Sigmoid colon (tissue), 4 donors: ENCODE measurements around the gene DIPK1A.

Experiments used
- EP300 ChIP-seq, 4 donors: sonication (generic); formaldehyde crosslinking; IDR thresholded peaks; one replicate each; pipeline ENCODE4 v1.6.1; 2017; ENCODE audit warnings: antibody characterized with exemption in 4 of 4
- POLR2A ChIP-seq, 2 donors: fragments of 450-650 bp; IDR thresholded peaks; one replicate each; pipeline ENCODE4 v1.6.1; 2016; ENCODE audit warnings: antibody characterized with exemption in 2 of 2, mild to moderate bottlenecking in 2 of 2, moderate library complexity in 2 of 2
- POLR2AphosphoS5 ChIP-seq, 4 donors: sonication (generic); formaldehyde crosslinking; IDR thresholded peaks; one replicate each; pipeline ENCODE4 v1.6.1; 2017; ENCODE audit warnings: antibody characterized with exemption in 4 of 4
- TF ChIP-seq, protein P1 (sequence below), 4 experiments: fragments of 450-650 bp in 3 of 4; fragments of 200-600 bp in 1 of 4; IDR thresholded peaks; one replicate each; pipeline ENCODE4 v1.5.1; 2016 to 2019; ENCODE audit warnings: antibody characterized with exemption in 4 of 4, mild to moderate bottlenecking in 3 of 4, moderate library complexity in 2 of 4

DNA sequence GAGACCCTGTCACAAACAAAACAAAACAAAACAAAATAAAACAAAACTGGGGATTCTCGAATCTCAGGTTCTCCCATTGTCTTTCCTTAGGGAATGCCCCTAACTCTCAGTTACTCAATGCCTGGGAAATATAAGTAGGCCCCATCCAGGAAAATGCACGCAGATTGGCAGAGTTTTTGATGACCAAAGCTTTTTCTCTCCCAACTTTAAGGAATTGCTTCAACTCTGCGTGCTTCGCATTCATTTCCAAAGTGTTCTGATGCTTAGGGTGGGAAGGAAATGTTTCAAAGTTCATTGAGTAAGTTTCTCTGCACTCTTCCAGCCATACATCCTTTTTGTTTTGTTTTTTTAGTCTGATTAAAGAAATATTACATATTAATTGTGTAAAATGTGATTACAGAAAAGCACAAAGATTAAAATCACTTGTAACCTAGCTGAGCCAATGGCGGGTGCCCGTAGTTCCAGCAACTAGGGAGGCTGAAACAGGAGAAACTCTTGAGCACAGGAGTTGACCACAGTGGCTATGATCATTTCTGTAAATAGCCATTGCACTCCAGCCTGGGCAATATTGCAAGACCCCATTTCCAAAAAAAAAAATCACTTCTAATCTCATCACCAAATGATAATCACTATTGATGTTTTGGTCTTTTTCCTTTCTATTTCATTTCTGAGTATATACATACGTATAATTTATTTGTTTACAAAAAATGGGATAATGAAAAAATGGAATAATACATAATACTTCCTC is 157.9 kb downstream of the DIPK1A start:
- TF ChIP-seq, protein P1, sequence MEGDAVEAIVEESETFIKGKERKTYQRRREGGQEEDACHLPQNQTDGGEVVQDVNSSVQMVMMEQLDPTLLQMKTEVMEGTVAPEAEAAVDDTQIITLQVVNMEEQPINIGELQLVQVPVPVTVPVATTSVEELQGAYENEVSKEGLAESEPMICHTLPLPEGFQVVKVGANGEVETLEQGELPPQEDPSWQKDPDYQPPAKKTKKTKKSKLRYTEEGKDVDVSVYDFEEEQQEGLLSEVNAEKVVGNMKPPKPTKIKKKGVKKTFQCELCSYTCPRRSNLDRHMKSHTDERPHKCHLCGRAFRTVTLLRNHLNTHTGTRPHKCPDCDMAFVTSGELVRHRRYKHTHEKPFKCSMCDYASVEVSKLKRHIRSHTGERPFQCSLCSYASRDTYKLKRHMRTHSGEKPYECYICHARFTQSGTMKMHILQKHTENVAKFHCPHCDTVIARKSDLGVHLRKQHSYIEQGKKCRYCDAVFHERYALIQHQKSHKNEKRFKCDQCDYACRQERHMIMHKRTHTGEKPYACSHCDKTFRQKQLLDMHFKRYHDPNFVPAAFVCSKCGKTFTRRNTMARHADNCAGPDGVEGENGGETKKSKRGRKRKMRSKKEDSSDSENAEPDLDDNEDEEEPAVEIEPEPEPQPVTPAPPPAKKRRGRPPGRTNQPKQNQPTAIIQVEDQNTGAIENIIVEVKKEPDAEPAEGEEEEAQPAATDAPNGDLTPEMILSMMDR (IDR thresholded peaks at IDR 0.05), result no peak
- no peak for TF ChIP-seq POLR2AphosphoS5 (IDR thresholded peaks at IDR 0.05)
- TF ChIP-seq POLR2A (IDR thresholded peaks at IDR 0.05), result no peak
- no peak for TF ChIP-seq EP300 (IDR thresholded peaks at IDR 0.05)
